Sigmoid colon (tissue), 7 donors: ENCODE measurements around the gene RAI14. TPM values are rescaled to one million over a fixed set of nuclear protein-coding genes. Genes with fewer than 3 reads are reported as not detected.

Experiments used
- DNase-seq: peaks from one replicate; pipeline ENCODE4 v3.0.0-alpha.2; 2019
- H3K27ac ChIP-seq, 4 donors: fragments of 200-600 bp; sonication (generic); one replicate each; pipeline ENCODE4 v1.5.1; 2016 to 2019; ENCODE audit warnings: mild to moderate bottlenecking in 1 of 4
- H3K27me3 ChIP-seq, 3 donors: fragments of 200-600 bp; sonication (generic); one replicate each; pipeline ENCODE4 v1.5.1; 2019; ENCODE audit warnings: mild to moderate bottlenecking in 1 of 3
- H3K36me3 ChIP-seq, 4 donors: fragments of 200-600 bp; sonication (generic); one replicate each; pipeline ENCODE4 v1.5.1; 2016 to 2019
- H3K4me1 ChIP-seq, 4 donors: fragments of 200-600 bp; sonication (generic); one replicate each; pipeline ENCODE4 v1.5.1; 2017 to 2019
- H3K4me3 ChIP-seq, 4 donors: fragments of 200-600 bp; sonication (generic); one replicate each; pipeline ENCODE4 v1.5.1; 2017 to 2019; ENCODE audit warnings: mild to moderate bottlenecking in 2 of 4, moderate library complexity in 1 of 4
- H3K9me3 ChIP-seq, 4 donors: fragments of 200-600 bp in 3 of 4; sonication (generic) in 3 of 4; one replicate each; pipeline versions ENCODE4 v1.5.1 to v1.6.1; 2013 to 2019
- EP300 ChIP-seq, 4 donors: sonication (generic); formaldehyde crosslinking; IDR thresholded peaks; one replicate each; pipeline ENCODE4 v1.6.1; 2017; ENCODE audit warnings: antibody characterized with exemption in 4 of 4
- POLR2A ChIP-seq, 2 donors: fragments of 450-650 bp; IDR thresholded peaks; one replicate each; pipeline ENCODE4 v1.6.1; 2016; ENCODE audit warnings: antibody characterized with exemption in 2 of 2, mild to moderate bottlenecking in 2 of 2, moderate library complexity in 2 of 2
- POLR2AphosphoS5 ChIP-seq, 4 donors: sonication (generic); formaldehyde crosslinking; IDR thresholded peaks; one replicate each; pipeline ENCODE4 v1.6.1; 2017; ENCODE audit warnings: antibody characterized with exemption in 4 of 4
- WGBS, 2 donors: extraction: QIAGEN DNeasy Blood & Tissue Kit; methylation state at CpG; one replicate each; pipeline ENCODE4 v1.1.7; 2013; 5-methylcytosine and 5-hydroxymethylcytosine counted together
- intact Hi-C: fragments of 100-400 bp; cut with DNase I; formaldehyde crosslinking; loops from one replicate; pipeline ENCODE4 v1.15.1; 2023
- polyA plus RNA-seq, 3 donors: library from polyadenylated mRNA; stranded (reverse); fragments of 200-250 nt; gene quantifications; one replicate each; pipeline ENCODE4 v1.2.3, GENCODE V29; 2013
- total RNA-seq, 4 donors: library from RNA; depleted of rRNA; stranded (reverse); fragments of >200 nt; gene quantifications; one replicate each; pipeline ENCODE4 v1.1.0, GENCODE V29; 2016
- TF ChIP-seq, protein P1 (sequence below), 4 experiments: fragments of 450-650 bp in 3 of 4; fragments of 200-600 bp in 1 of 4; IDR thresholded peaks; one replicate each; pipeline ENCODE4 v1.5.1; 2016 to 2019; ENCODE audit warnings: antibody characterized with exemption in 4 of 4, mild to moderate bottlenecking in 3 of 4, moderate library complexity in 2 of 4
- donor health status: healthy with polysubstance abuse.
- donor health status: Bipolar disorder and iron deficiency.
- donor health status: healthy.

The RAI14 gene
- total and polyA plus RNA-seq, 7 donors = 6.7 to 89.5 (median 23.4) TPM

GRCh38 chr5:34789639-34790038 lies 133.5 kb downstream of the RAI14 start:
- Histone ChIP-seq H3K36me3 (no peaks in the 10 kb centered on the region), H3K9me3 (no peaks in the 10 kb centered on the region), H3K4me3 (no peak overlapping the region), H3K27ac (peak overlapping the region in 2 of 4 donors; percentile 39 to 55), H3K4me1 (peaks cover 0 to 18% (median 10%) of the 10 kb centered on the region in 4 donors), H3K27me3 (no peaks in the 10 kb centered on the region)
- TF ChIP-seq POLR2AphosphoS5 (IDR thresholded peaks at IDR 0.05) (no peak), EP300 (IDR thresholded peaks at IDR 0.05) (no peak), POLR2A (IDR thresholded peaks at IDR 0.05) (no peak)
- TF ChIP-seq, protein P1, sequence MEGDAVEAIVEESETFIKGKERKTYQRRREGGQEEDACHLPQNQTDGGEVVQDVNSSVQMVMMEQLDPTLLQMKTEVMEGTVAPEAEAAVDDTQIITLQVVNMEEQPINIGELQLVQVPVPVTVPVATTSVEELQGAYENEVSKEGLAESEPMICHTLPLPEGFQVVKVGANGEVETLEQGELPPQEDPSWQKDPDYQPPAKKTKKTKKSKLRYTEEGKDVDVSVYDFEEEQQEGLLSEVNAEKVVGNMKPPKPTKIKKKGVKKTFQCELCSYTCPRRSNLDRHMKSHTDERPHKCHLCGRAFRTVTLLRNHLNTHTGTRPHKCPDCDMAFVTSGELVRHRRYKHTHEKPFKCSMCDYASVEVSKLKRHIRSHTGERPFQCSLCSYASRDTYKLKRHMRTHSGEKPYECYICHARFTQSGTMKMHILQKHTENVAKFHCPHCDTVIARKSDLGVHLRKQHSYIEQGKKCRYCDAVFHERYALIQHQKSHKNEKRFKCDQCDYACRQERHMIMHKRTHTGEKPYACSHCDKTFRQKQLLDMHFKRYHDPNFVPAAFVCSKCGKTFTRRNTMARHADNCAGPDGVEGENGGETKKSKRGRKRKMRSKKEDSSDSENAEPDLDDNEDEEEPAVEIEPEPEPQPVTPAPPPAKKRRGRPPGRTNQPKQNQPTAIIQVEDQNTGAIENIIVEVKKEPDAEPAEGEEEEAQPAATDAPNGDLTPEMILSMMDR (IDR thresholded peaks at IDR 0.05) = no peak
- DNase-seq = no peak
- intact Hi-C loops = no loop called here
- 93 to 94% methylated on average over 2 of the region's 2 CpGs for WGBS, 2 donors

DNA sequence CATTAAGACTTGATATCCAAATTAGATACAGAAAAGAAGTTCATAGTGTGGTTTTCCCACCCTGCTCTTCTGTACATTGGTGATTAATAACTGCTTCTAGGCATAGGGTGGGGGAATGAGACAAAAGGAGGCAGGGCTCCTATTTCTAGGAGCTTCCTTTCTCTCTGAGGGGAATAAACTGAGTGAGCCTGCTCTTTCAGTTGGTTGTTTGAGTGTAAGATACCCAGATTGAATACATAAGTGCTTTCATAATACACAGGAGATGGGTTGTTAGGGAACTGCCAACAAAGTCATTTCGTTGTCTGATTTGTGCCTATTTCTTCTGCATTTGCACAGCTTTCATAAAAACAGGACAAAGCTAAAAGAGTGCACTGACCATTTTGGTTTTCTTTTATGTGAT lies 133.9 kb downstream of the RAI14 start:
- no peak for DNase-seq
- no peaks in the 10 kb centered on the region for H3K9me3 ChIP-seq
- TF ChIP-seq POLR2A (IDR thresholded peaks at IDR 0.05) (no peak), POLR2AphosphoS5 (IDR thresholded peaks at IDR 0.05) (no peak), EP300 (IDR thresholded peaks at IDR 0.05) (no peak)
- TF ChIP-seq, protein P1 (IDR thresholded peaks at IDR 0.05) = no peak
- H3K27me3 ChIP-seq = no peaks in the 10 kb centered on the region
- peaks cover 0 to 18% (median 10%) of the 10 kb centered on the region in 4 donors for H3K4me1 ChIP-seq
- H3K4me3 ChIP-seq = no peak overlapping the region
- intact Hi-C loops = no loop called here
- H3K36me3 ChIP-seq = no peaks in the 10 kb centered on the region
- peak overlapping the region in 1 of 4 donors; percentile 55 for H3K27ac ChIP-seq
- 70 to 75% methylated on average over 1 of the region's 1 CpG for WGBS, 2 donors

- Histone ChIP-seq H3K4me1 (peaks cover 0 to 18% (median 10%) of the 10 kb centered on the region in 4 donors), H3K27ac (no peak overlapping the region), H3K36me3 (peaks cover 0 to 10% (median 3%) of the 10 kb centered on the region in 4 donors), H3K27me3 (no peaks in the 10 kb centered on the region), H3K9me3 (no peaks in the 10 kb centered on the region), H3K4me3 (no peak overlapping the region)
- no peak for DNase-seq
- intact Hi-C loops = no loop called here
- TF ChIP-seq EP300 (IDR thresholded peaks at IDR 0.05) (no peak), POLR2AphosphoS5 (IDR thresholded peaks at IDR 0.05) (no peak), POLR2A (IDR thresholded peaks at IDR 0.05) (no peak)
- TF ChIP-seq, protein P1 (IDR thresholded peaks at IDR 0.05) = no peak
- 90 to 91% methylated on average over 5 of the region's 5 CpGs for WGBS, 2 donors
Measured at GRCh38 chr5:34791761-34792244, 135.7 kb downstream of the RAI14 start.

GRCh38 chr5:34802834-34803563 lies 146.9 kb downstream of the RAI14 start:
- H3K27me3 ChIP-seq = no peaks in the 10 kb centered on the region
- H3K27ac ChIP-seq = no peak overlapping the region
- intact Hi-C loops = no loop called here
- no peaks in the 10 kb centered on the region for H3K4me1 ChIP-seq
- no peak for TF ChIP-seq POLR2AphosphoS5 (IDR thresholded peaks at IDR 0.05)
- TF ChIP-seq EP300 (IDR thresholded peaks at IDR 0.05) = no peak
- TF ChIP-seq, protein P1 (IDR thresholded peaks at IDR 0.05) = no peak
- TF ChIP-seq POLR2A (IDR thresholded peaks at IDR 0.05) = no peak
- no peaks in the 10 kb centered on the region for H3K9me3 ChIP-seq
- DNase-seq = no peak
- WGBS, 2 donors = 96% methylated on average over 9 of the region's 9 CpGs
- peaks cover 0 to 40% (median 3%) of the 10 kb centered on the region in 4 donors for H3K36me3 ChIP-seq
- H3K4me3 ChIP-seq = no peak overlapping the region
